Gastrocnemius medialis (tissue), 4 donors: ENCODE results near the gene PDGFD. TPM values are rescaled to one million over a fixed set of nuclear protein-coding genes. Genes with fewer than 3 reads are reported as not detected.

Source experiments
- ATAC-seq, 2 donors: fragments of 150-250 bp; one replicate each; pipeline ENCODE4 v1.9.1; 2016
- DNase-seq, 2 donors: peaks; one replicate each; pipeline ENCODE4 v3.0.0-alpha.2; 2019
- H3K27ac ChIP-seq, 4 donors: fragments of 200-600 bp; sonication (generic); 1 replicate in 1 of 4; 2 replicates in 3 of 4; pipeline ENCODE4 v1.5.1; 2016 to 2018; ENCODE audit warnings: mild to moderate bottlenecking in 2 of 4, moderate library complexity in 1 of 4
- H3K27me3 ChIP-seq, 3 donors: fragments of 200-600 bp; sonication (generic) in 2 of 3; 1 replicate in 1 of 3; 2 replicates in 2 of 3; pipeline versions ENCODE4 v1.5.1 to v1.6.0; 2016 to 2019; ENCODE audit warnings: mild to moderate bottlenecking in 1 of 3, moderate library complexity in 1 of 3
- H3K36me3 ChIP-seq, 2 donors: fragments of 200-600 bp; sonication (generic) in 1 of 2; one replicate each; pipeline ENCODE4 v1.5.1; 2017 to 2018
- H3K4me1 ChIP-seq, 2 donors: fragments of 200-600 bp; sonication (generic) in 1 of 2; one replicate each; pipeline ENCODE4 v1.5.1; 2016 to 2017; ENCODE audit warnings: mild to moderate bottlenecking in 2 of 2
- H3K4me3 ChIP-seq, 4 donors: fragments of 200-600 bp; sonication (generic) in 3 of 4; 1 replicate in 1 of 4; 2 replicates in 3 of 4; pipeline ENCODE4 v1.5.1; 2016 to 2019; ENCODE audit warnings: mild to moderate bottlenecking in 2 of 4
- H3K9me3 ChIP-seq, 3 donors: fragments of 200-600 bp; sonication (generic) in 2 of 3; 1 replicate in 1 of 3; 2 replicates in 2 of 3; pipeline ENCODE4 v1.5.1; 2016 to 2019
- CTCF ChIP-seq, 5 experiments: fragments of 450-650 bp in 3 of 5; fragments of 200-600 bp in 2 of 5; sonication (generic) in 2 of 5; IDR thresholded peaks in 4 of 5; conservative IDR thresholded peaks in 1 of 5; 1 replicate in 4 of 5; 2 replicates in 1 of 5; pipeline ENCODE4 v1.5.1; 2016 to 2019; ENCODE audit warnings: antibody characterized with exemption in 5 of 5, mild to moderate bottlenecking in 3 of 5, moderate library complexity in 3 of 5
- POLR2A ChIP-seq, 2 donors: fragments of 450-650 bp; IDR thresholded peaks; one replicate each; pipeline ENCODE4 v1.6.1; 2017; ENCODE audit warnings: antibody characterized with exemption in 2 of 2, mild to moderate bottlenecking in 2 of 2, moderate library complexity in 2 of 2
- in situ Hi-C, 4 donors: fragments of 200-750 bp; cut with MboI; loops; one replicate each; pipeline versions ENCODE4 v1.15.0 to v1.8.0; 2017; ENCODE audit warnings: low sequenced_read_pairs in 4 of 4
- intact Hi-C: fragments of 100-400 bp; cut with DNase I; formaldehyde crosslinking; loops from one replicate; pipeline ENCODE4 v1.15.1; 2023; ENCODE audit warnings: low total_unique reads
- total RNA-seq, 4 donors: library from RNA; depleted of rRNA; stranded (reverse); fragments of >200 nt; gene quantifications; one replicate each; pipeline versions ENCODE4 v1.1.0 to v1.2.3, GENCODE V29; 2016

The PDGFD gene
- total RNA-seq, 4 donors from 2014 or later: 2.2 to 4.0 (median 2.9) TPM

- DNase-seq (no peak), ATAC-seq (no peak)
- H3K36me3 ChIP-seq: no peaks in the 10 kb centered on the region
- in situ Hi-C loops (no loop called here), intact Hi-C loops (no loop called here)
- H3K27me3 ChIP-seq: no peaks in the 10 kb centered on the region
- H3K4me1 ChIP-seq: no peaks in the 10 kb centered on the region
- H3K9me3 ChIP-seq: no peaks in the 10 kb centered on the region
- no peak overlapping the region for H3K4me3 ChIP-seq
- no peak for TF ChIP-seq POLR2A (IDR thresholded peaks at IDR 0.05)
- TF ChIP-seq CTCF (IDR thresholded peaks at IDR 0.05 in 4 of 5, conservative IDR thresholded peaks at IDR 0.05 in 1 of 5): no peak
- H3K27ac ChIP-seq: no peak overlapping the region
Measured at GRCh38 chr11:104005234-104005855, 158.6 kb downstream of the PDGFD start.

- DNase-seq (no peak), ATAC-seq (no peak)
- intact Hi-C loops: no loop called here
- Histone ChIP-seq H3K4me1 (no peaks in the 10 kb centered on the region), H3K27me3 (no peaks in the 10 kb centered on the region), H3K9me3 (no peaks in the 10 kb centered on the region), H3K36me3 (no peaks in the 10 kb centered on the region), H3K4me3 (no peak overlapping the region), H3K27ac (no peak overlapping the region)
- in situ Hi-C loops: no loop called here
- TF ChIP-seq CTCF (IDR thresholded peaks at IDR 0.05 in 4 of 5, conservative IDR thresholded peaks at IDR 0.05 in 1 of 5) (no peak), POLR2A (IDR thresholded peaks at IDR 0.05) (no peak)
Measured at GRCh38 chr11:104003491-104003890, 160.5 kb downstream of the PDGFD start.

- intact Hi-C loops (no loop called here), in situ Hi-C loops (no loop called here)
- no peak for TF ChIP-seq POLR2A (IDR thresholded peaks at IDR 0.05)
- TF ChIP-seq CTCF (IDR thresholded peaks at IDR 0.05 in 4 of 5, conservative IDR thresholded peaks at IDR 0.05 in 1 of 5): no peak
- no peak for DNase-seq
- ATAC-seq: no peak
- Histone ChIP-seq H3K4me3 (no peak overlapping the region), H3K27me3 (no peaks in the 10 kb centered on the region), H3K9me3 (no peaks in the 10 kb centered on the region), H3K36me3 (no peaks in the 10 kb centered on the region), H3K27ac (no peak overlapping the region), H3K4me1 (no peaks in the 10 kb centered on the region)
Measured at GRCh38 chr11:104001561-104002056, 162.3 kb downstream of the PDGFD start.

- in situ Hi-C loops: no loop called here
- no peak overlapping the region for H3K4me3 ChIP-seq
- no peak for DNase-seq
- H3K27ac ChIP-seq: no peak overlapping the region
- no peaks in the 10 kb centered on the region for H3K36me3 ChIP-seq
- no peaks in the 10 kb centered on the region for H3K9me3 ChIP-seq
- no peaks in the 10 kb centered on the region for H3K27me3 ChIP-seq
- ATAC-seq: no peak
- H3K4me1 ChIP-seq: no peaks in the 10 kb centered on the region
- intact Hi-C loops: no loop called here
- TF ChIP-seq POLR2A (IDR thresholded peaks at IDR 0.05) (no peak), CTCF (IDR thresholded peaks at IDR 0.05 in 4 of 5, conservative IDR thresholded peaks at IDR 0.05 in 1 of 5) (no peak)
Measured at GRCh38 chr11:104000798-104001197, 163.1 kb downstream of the PDGFD start.
